ENCODE results near the gene PDE3B.
A peak's percentile ranks its signal among the peaks of the same experiment; 100 is the strongest.
"Not testable (repeated sequence)": the region's sequence is repeated elsewhere in the genome, so short reads cannot be mapped to it uniquely, and the experiment has no call there.

Gene PDE3B

DNA sequence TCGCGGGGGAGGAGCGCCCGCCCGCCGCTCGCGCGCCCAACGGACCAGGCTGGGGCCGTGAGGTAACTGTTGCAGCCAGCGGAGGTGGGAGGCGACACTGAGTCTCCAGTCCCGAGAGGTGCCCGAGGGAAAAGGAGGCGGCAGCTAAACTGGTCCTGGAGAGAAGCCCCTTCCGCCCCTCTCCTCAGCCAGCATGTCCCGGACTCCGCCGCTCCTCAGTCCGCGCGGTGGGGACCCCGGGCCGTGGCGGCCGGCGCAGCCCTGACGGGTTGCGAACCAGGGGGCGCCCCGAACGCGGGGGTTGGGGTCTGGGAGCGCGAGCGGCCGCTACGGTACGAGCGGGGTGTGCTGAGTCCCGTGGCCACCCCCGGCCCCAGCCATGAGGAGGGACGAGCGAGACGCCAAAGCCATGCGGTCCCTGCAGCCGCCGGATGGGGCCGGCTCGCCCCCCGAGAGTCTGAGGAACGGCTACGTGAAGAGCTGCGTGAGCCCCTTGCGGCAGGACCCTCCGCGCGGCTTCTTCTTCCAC lies at the start of gene PDE3B:
TSS of gene PDE3B (plus strand) at position 108 of the 529 bp plus-strand sequence. CDS start at position 380, 272 bp downstream.
- DNase-seq, result peak; percentile 86

DNA sequence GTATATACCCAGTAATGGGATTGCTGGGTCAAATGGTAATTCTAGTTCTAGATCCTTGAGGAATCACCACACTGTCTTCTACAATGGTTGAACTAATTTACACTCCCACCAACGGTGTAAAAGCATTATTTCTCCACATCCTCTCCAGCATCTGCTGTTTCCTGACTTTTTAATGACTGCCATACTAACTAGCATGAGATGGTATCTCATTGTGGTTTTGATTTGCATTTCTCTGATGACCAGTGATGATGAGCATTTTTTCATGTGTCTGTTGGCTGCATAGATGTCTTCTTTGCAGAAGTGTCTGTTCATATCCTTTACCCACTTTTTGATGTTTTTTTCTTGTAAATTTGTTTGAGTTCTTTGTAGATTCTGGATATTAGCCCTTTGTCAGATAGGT lies 48.3 kb upstream of the PDE3B start:
- not testable (repeated sequence) for DNase-seq

DNA sequence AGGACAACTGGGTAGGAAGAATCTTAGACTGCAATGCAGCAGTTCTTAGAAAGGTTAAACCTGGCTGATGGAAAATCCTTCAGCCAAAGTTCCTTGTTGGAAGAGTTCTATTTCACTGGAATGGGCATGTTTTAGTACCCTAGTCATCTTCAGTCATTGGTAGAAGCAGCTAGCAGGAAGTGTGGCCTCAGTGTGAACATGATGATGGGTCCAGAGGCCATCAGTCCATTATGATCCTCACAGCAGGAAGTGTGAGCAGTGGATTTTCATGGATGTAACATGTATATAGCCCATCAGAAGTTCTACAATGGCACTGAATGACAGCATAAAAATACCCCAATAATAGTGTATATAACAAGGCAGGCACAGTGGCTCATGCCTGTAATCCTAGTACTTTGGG lies 35.9 kb upstream of the PDE3B start:
- no peak for DNase-seq

DNA sequence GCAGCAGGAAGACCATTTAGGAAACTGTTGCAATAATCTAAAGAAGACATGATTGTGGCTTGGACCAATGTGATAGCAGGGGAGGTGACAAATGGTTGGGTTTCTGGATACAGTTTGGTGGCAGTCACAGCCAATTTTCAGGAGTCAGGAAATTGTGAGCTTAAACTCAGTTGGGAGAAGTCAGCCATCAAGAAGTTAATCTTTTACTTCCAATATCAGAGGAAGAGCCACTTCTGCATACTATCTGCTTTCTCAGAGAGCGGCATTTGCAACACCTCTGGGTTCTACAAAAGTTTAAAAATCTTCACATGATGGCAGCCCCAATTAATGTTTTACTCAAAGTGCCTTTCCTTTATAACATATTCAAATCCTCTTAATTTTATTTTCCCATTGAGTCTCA lies 33.7 kb upstream of the PDE3B start:
- DNase-seq, result no peak

DNA sequence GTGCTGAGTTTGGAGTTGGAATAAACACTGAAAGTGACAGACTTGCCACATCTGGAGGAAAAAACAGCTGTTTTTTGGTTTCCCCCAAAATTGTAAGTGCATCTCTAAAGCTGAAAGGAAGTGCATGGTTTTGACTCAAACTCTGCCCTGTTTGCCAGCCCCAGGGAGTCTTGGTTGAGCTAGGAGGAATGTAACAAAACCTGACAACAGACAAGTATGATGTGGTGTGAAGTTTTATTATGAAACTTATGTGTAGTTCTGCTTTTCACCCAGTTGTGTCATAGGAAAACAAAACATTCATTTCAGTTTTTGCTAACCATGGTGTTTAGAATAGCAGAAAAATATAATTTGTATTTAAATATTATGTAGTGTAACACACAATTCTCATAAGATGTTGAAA lies 31.7 kb upstream of the PDE3B start:
- no peak for DNase-seq

DNA sequence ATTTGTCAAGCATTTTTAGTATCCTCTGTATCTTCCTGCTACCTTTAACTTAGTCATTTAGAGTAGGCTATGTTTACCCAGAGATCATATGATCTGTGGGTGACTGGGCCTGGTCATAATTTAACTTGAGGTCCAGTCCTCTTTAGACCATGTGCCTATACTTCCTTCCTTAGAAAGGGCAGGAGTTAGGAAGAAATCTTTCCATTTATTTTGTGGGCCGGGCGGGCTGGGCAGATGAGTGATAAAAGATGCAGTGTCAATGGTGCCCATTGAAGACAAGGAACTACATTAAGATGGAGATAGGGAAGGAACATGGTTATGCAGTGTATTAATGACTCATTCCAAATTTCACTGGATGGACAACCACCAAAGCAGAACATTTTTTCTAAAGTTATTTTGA lies 30.9 kb upstream of the PDE3B start:
- no peak for DNase-seq

DNA sequence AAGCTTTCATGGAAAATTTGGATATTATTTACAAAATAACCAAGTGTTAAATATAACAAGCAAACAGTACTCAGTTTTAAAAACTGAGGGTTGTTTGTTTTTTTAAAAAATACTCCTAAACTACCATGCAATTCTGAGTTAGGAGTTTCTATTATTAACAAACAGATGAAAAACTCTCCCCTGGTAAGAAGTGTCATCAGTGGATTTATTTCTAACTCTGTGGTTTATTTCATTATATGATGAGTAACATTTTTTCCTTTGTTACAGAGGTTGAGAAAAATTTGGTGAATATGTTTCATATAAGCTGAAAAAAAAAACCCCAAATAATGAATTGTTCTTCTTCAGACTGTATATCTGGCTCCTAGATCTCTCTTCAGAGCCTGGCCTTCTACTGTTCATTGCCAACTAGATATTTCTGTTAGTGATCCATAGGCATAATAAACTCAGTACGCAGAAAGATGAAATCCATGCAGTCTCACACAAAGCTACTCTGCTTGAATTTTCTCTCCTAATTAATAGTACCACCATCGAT lies 29.4 kb upstream of the PDE3B start:
- no peak for DNase-seq

DNA sequence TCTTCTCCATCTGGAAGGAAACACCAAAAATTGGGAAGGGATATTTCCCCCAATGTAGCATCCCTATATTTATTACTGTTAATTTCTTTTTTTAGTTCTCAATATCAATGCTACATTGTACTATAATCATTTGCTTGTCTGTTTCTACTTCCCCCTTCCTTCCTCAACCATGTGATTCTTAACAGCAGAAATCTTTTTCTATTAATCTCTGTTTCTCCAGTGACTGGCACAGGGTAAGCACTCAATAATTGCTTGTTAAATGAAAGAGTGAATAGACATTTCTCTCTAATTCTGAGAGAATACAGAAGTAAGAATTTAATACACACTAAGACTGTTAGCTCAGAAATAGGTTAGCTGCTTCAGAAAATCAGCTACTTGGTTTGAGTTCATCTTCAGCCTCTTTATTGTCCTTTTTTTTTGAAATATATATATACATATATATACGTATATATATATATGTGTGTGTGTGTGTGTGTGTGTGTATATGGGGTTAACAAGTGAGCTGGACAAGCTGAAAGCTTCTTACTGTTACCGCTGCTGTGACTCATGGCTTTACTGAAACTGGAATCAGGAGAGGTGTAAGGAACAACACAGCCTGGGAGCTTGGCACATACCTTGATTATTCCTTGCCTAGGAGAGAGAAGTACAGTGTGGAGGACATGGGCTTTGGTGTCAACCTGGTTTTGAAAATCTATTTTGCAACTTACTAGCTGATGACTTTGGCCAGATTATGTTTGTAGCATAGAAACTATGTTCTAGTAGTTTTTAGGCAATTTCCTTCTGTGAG lies 26.2 kb upstream of the PDE3B start:
- DNase-seq, result no peak

DNA sequence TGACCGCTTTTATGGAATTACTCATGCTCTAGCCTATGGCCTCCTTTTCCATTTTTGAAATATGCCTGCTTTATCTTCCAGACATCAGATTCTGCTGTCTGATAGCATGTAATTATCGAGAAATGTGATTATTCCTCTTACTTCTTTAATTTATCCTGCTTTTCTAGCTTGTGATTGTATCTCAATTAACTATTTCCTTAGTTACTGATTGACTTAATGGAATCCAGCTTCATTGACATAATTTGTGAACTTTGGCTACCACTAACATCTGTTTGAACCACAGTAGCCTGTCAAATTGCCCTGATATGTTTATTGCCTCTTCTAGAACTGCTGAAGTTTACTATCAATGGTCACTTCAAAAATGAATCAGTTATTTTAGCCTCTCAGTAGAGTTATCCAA lies 25.5 kb upstream of the PDE3B start:
- no peak for DNase-seq

DNA sequence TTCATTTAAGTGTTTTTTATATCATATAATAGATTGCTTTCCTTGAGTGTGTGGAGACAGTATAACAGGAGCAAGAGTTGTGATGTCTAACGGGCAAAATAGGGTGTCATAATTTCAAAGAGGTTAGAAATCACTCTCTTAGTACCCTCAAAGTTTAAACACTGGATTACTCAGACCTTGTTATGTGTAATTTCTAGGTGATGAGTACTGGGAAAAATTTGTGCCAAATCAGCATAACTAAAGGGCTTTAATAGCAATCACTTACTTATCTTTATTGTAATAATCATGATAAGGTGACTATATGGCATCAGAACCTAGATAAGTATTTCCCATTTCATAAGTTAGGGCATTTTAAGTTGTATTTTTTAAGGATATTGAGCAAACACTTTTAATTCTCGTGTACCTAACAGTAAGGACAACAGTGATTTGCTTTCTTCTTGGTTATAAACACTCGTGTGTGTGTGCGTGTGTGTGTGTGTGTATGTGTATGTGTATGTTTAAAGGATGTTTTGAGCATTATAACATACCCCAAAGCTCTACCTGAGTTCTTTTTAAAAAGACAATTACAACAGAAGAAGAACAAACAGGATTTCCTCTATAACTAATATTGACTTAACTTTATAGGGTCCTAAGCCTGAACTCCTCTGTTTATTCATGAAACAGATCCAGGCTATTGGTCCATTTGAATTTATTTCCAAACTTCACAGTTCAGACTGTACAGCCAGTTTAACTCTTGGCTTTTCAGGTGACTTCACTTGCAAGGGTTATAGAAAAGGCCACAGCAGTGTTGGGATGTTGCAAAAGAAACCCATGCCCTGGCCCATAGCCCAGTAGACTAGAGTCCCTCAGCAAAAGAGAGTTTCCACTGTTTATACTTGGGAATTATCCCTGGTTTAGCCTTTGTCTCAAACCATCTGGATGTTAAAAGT lies 23.7 kb upstream of the PDE3B start:
- no peak for DNase-seq

DNA sequence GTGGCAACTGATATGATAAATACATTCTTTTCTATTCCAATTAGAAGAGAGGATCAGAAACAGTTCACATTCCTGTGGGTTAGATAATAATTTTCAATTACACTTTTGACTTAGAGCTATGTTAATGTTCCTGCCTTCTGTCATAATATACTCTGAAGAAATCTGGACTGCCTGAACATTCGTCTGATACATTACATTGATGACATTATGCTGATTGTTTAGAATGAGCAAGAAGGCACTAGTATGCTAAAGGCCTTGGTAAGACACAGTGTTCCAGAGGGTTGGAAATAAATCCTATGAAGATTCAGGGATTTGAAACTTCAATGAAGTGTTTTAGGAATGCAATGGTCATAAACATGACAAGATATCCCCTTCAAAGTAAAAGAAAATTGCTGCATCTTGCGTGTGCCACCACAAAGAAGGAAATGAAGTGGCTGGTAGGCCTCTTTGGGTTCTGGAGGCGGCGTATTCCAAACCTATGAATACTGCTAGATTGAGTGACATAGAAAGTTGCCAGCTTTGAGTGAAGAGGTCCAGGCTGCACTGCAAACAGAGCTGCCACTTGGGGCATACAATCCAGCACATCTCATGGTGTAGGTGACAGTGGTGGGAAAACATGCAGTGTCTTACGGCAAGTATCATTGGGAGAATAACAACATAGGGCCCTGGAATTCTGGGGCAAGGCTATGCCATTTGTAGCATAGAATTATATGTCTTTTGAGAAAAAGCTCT lies 21.2 kb upstream of the PDE3B start:
- DNase-seq, result no peak

DNA sequence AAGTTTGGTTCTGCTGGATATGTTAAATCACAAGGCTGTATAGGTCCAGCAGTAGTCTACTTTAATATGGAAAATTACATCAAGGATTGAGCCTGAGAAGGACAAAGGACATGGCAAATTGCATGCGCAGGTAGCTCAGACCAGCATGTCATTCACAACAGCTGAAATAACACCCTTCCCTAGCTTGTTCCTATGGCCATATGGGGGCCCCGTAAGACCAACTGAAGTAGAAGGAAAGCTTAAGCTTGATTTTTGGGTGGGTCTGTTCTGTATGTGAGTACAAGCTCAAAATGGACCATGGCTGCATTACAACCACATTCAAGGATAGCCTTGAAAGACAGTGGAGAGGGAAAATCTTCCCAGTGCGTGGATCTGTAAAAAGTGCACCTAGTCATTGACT lies 20.6 kb upstream of the PDE3B start:
- DNase-seq, result no peak

DNA sequence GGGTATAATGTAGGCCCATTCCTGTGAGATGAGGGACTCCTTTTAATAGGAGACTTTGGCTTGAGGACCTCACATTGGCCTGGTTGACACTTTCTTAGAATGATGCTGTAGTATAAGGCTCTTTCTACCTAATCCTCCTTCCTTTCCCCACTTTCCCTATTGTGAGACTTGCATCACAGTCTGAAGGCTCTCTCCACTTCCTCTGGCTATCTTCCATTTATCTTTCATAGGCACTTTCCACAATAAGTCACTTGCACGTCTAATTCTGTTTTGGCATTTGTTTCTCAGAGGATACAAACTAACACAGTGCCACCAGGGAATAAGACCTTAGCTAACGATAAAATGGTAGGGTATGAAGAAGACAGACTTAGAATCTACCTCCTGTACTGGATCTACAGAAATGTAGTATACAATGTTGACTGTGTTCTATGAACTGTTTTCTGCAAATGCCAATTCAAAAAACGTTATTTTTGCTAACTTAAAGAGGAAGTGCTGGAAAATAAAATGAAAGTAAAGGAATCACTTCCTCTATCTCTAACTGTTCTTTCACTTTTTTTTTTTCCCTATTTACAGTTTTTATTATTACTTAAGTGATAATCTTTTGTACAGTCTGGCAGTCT lies 17.9 kb upstream of the PDE3B start:
- no peak for DNase-seq

DNA sequence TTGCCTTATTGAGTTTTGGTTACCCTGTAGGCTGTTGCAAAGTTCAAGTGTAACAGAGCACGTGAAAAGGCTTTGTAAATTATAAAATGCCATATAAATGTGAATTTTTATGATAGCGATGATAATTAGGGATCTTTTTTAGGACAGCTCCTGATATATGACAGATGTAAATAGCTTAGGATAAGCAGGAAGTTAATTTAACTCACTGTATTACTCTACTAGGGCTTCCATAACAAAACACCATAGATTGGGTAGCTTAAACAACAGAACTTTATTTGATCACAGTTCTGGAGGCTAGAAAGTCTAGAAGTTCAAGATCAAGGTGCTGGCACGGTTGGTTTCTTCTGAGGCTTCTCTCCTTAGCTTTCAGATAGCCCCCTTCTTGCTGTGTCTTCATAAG lies 17.0 kb upstream of the PDE3B start:
- no peak for DNase-seq

DNA sequence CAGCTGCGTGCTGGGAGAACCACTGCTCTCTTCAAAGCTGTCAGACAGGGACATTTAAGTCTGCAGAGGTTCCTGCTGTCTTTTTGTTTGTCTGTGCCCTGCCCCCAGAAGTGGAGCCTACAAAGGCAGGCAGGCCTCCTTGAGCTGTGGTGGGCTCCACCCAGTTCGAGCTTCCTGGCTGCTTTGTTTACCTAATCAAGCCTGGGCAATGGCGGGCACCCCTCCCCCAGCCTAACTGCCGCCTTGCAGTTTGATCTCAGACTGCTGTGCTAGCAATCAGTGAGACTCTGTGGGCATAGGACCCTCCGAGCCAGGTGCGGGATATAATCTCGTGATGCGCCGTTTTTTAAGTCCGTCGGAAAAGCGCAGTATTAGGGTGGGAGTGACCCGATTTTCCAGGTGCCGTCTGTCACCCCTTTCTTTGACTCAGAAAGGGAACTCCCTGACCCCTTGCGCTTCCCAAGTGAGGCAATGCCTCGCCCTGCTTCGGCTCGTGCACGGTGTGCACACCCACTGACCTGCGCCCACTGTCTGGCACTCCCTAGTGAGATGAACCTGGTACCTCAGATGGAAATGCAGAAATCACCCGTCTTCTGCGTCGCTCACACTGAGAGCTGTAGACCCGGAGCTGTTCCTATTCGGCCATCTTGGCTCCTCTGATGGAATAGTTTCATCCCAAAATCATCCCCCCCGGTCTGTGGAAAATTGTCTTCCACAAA lies 9.9 kb upstream of the PDE3B start:
- DNase-seq, result not testable (repeated sequence)

DNA sequence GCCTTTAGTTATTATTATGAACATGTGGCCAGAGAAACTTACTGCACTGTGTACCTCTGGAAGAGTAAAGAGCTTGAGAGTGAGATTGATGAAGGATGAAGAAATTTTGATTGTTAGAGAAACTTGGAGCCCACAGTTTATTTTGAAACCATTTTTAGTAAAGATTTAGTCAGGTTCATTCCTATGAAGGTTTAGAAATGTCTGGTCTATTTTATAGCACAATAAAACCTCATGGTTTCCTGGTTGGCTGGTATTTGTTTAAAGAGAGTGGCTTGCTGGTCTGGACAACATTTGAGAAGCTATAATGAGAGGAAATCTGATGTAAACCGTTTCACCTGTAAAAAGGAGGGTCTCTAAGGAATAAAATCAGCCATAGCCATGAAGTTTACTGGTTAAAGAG lies 8.8 kb upstream of the PDE3B start:
- DNase-seq, result no peak

DNA sequence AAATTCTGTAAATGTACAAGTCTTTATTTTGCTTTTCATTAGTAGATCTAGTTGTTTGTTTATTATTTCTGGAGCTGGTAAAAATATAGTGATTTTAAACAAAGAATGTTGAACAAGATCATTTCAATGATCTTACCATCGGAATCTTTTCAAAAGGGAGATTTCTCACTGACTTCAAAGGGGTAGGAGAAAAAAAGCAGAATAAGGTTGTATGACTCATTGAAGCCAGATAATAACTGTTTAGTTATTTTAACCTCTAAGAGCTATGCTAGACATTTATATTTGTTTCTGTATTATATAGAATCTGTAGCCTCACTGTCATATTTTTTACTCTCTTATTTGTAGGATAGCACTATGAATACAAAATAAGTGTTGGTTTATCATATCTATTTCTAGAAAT lies 8.1 kb upstream of the PDE3B start:
- no peak for DNase-seq

DNA sequence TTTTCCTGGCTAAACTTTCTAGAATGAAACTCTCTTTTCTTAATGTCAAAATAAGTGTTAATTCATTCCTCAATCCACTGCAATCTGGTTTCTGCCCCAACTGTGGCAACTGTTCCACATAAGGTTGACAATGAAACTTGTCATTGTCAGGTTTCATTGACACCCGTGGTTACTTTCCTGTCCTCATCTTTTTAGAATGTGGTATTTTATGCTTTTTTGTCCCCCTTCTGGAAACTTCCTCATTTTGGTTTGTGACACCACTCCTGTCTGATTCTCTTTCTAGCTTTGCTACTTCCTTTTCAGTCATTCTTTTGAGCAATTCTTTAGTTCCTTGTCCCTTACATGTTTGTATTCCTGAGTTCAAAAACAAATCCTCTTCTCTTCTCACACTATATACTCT lies 7.5 kb upstream of the PDE3B start:
- no peak for DNase-seq

DNA sequence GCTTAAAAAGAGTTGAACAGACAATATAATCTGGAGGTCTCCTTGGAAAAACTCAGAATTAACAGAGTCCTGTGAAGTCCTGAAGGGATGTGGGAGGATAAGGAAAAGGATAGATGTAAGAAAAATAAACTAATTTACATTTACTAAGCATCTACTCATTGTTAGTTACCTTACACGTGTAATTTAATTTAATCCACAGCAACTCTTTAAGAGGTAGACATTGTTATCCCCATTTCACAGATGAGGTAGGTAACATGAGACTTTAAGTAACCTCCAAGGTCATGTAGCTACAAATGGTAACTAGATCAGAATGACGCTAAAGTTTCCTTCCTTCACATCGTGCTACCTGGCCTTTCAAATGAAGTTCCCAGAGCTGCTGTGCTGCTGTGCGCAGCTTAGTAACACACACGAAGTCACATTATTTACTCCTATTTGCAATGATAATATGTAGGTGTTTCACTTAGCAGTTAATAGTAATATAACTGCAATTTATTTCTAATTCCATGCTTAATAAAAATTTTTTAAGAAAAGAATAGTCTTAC lies 5.7 kb upstream of the PDE3B start:
- DNase-seq, result no peak

DNA sequence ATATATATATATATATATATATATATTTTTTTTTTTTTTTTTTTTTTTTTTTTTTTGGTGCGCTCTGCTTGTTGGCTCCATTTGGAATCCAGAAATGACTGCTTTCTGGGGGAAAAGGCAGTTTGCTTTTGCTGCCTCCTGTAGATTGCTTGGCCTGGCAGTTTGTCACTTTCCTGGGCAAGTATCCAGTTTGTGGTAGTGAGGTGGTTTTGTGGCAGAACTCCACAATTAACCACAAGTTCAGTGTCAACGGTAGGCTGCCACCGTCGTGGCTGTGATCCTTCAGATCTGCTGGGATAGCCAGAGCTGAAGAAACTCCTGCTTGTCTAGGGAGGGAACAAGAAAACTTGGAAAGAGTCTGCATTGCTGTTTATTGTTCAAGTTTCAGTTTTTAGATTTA lies 5.0 kb upstream of the PDE3B start:
- no peak for DNase-seq

DNA sequence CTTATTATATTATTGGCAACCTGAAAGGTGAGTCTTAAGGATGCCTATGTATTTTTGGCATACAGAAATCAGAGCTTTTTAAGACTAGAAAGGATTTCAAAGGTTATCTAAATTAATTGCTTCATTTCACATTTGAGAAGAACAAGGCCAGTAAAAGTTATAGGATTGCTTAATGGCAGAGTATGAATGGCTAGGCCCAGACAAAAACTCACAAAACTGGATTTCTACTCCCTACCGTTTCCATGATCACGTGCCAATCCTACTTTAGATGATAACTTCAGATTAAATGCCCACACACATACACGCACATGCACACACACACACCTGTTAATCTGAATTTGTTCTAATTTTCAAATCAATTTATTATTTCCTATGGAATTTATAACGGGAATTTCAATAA lies 1.8 kb upstream of the PDE3B start:
- DNase-seq, result no peak
